Measurements from ENCODE around the gene CNST. TPM values are rescaled to one million over a fixed set of nuclear protein-coding genes. Genes with fewer than 3 reads are reported as not detected.

CNST gene
- total RNA-seq, 1 experiment from 2014 or later: 21.0 TPM

DNA sequence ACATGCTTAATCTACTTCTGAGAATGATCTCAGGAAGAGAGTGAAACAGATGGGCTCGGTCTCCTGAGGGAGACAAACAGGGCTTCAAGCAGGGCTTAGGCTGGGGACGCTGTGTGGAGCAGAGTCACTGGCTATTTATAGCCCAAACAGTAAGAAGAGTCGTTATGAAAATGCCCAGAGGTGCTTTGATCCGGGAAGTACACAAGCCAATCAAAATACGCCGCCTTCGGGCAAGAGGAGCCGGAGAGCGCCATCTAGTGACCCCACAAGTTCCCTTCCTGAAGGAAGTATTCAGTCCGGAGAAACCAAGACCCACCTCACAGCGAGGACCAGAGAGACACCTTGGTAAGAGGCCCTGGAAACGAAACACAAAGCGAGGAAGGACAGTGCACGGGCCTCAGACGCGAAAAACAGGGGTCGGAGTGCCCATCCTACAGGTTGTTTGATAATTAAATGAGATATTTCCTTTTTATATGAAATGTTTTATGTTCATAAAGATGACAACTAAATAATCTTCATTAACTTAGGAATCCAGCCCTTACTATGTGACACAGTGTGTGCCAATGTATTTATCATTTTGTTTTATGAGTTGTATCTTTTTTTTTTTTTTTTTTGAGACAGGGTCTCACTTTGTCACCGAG lies 133.0 kb downstream of the CNST start:
- no peak overlapping the region for H3K27ac ChIP-seq (ENCODE audit: low read depth, low read length, poor library complexity, severe bottlenecking)

GRCh38 chr1:246703581-246703980 lies 137.3 kb downstream of the CNST start:
- H3K9me3 ChIP-seq (ENCODE audit: low read depth, low read length, poor library complexity, severe bottlenecking): no peaks in the 10 kb centered on the region
- H3K36me3 ChIP-seq (ENCODE audit: insufficient read depth, low read length, poor library complexity, severe bottlenecking): no peaks in the 10 kb centered on the region
- no peaks in the 10 kb centered on the region for H3K27me3 ChIP-seq (replicated peaks; ENCODE audit: insufficient read depth, low read depth, low read length, poor library complexity)
- H3K4me1 ChIP-seq (ENCODE audit: insufficient read depth, low read length, poor library complexity, severe bottlenecking): peaks cover 4% of the 10 kb centered on the region
- ChIA-PET POLR2A (ENCODE audit: low non-redundant PET) (no interaction called here), CTCF (no interaction called here)
- H3K4me3 ChIP-seq (ENCODE audit: low read depth, low read length, poor library complexity, severe bottlenecking): no peak overlapping the region
- H3K27ac ChIP-seq (ENCODE audit: low read depth, low read length, poor library complexity, severe bottlenecking): no peak overlapping the region
- DNase-seq (ENCODE audit: low spot score): peak; percentile 32
- no TSS peak for BruUV-seq (replicated peaks)
- intact Hi-C loops (cut with micrococcal nuclease; ENCODE audit: unreplicated experiment): no loop called here
- TF ChIP-seq EZH2 (IDR thresholded peaks at IDR 0.05; ENCODE audit: borderline replicate concordance, low read depth, low read length, poor library complexity, severe bottlenecking): no peak
- TF ChIP-seq, protein P1, sequence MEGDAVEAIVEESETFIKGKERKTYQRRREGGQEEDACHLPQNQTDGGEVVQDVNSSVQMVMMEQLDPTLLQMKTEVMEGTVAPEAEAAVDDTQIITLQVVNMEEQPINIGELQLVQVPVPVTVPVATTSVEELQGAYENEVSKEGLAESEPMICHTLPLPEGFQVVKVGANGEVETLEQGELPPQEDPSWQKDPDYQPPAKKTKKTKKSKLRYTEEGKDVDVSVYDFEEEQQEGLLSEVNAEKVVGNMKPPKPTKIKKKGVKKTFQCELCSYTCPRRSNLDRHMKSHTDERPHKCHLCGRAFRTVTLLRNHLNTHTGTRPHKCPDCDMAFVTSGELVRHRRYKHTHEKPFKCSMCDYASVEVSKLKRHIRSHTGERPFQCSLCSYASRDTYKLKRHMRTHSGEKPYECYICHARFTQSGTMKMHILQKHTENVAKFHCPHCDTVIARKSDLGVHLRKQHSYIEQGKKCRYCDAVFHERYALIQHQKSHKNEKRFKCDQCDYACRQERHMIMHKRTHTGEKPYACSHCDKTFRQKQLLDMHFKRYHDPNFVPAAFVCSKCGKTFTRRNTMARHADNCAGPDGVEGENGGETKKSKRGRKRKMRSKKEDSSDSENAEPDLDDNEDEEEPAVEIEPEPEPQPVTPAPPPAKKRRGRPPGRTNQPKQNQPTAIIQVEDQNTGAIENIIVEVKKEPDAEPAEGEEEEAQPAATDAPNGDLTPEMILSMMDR (conservative IDR thresholded peaks at IDR 0.05; ENCODE audit: low read depth, low read length): no peak

More for the DNA sequence above, 133.0 kb downstream of the CNST start:
- ChIA-PET POLR2A (ENCODE audit: low non-redundant PET) (no interaction called here), CTCF (interaction anchor here (0.8 kb wide), 1 partner anchor 52 kb away, joined by 7 read pairs; no protein-coding TSS in a partner anchor)
- Histone ChIP-seq H3K4me3 (ENCODE audit: low read depth, low read length, poor library complexity, severe bottlenecking) (no peak overlapping the region), H3K4me1 (ENCODE audit: insufficient read depth, low read length, poor library complexity, severe bottlenecking) (peaks cover 4% of the 10 kb centered on the region), H3K9me3 (ENCODE audit: low read depth, low read length, poor library complexity, severe bottlenecking) (no peaks in the 10 kb centered on the region), H3K27me3 (replicated peaks; ENCODE audit: insufficient read depth, low read depth, low read length, poor library complexity) (no peaks in the 10 kb centered on the region), H3K36me3 (ENCODE audit: insufficient read depth, low read length, poor library complexity, severe bottlenecking) (no peaks in the 10 kb centered on the region)
- intact Hi-C loops (cut with micrococcal nuclease; ENCODE audit: unreplicated experiment): loop anchor here (1.0 to 5.0 kb wide), 4 partner anchors 52 to 202 kb away; partner anchors contain the start of genes CNST and TFB2M
- TF ChIP-seq, protein P1 (conservative IDR thresholded peaks at IDR 0.05; ENCODE audit: low read depth, low read length): peak; percentile 88
- no peak for TF ChIP-seq EZH2 (IDR thresholded peaks at IDR 0.05; ENCODE audit: borderline replicate concordance, low read depth, low read length, poor library complexity, severe bottlenecking)
- DNase-seq (ENCODE audit: low spot score): peak; percentile 94
- BruUV-seq (replicated peaks): no TSS peak

- ChIA-PET CTCF (no interaction called here), POLR2A (ENCODE audit: low non-redundant PET) (no interaction called here)
- Histone ChIP-seq H3K27ac (ENCODE audit: low read depth, low read length, poor library complexity, severe bottlenecking) (no peak overlapping the region), H3K4me3 (ENCODE audit: low read depth, low read length, poor library complexity, severe bottlenecking) (no peak overlapping the region), H3K27me3 (replicated peaks; ENCODE audit: insufficient read depth, low read depth, low read length, poor library complexity) (no peaks in the 10 kb centered on the region), H3K4me1 (ENCODE audit: insufficient read depth, low read length, poor library complexity, severe bottlenecking) (no peaks in the 10 kb centered on the region), H3K9me3 (ENCODE audit: low read depth, low read length, poor library complexity, severe bottlenecking) (no peaks in the 10 kb centered on the region), H3K36me3 (ENCODE audit: insufficient read depth, low read length, poor library complexity, severe bottlenecking) (no peaks in the 10 kb centered on the region)
- intact Hi-C loops (cut with micrococcal nuclease; ENCODE audit: unreplicated experiment): no loop called here
- no peak for DNase-seq (ENCODE audit: low spot score)
- TF ChIP-seq EZH2 (IDR thresholded peaks at IDR 0.05; ENCODE audit: borderline replicate concordance, low read depth, low read length, poor library complexity, severe bottlenecking): no peak
- TF ChIP-seq, protein P1 (conservative IDR thresholded peaks at IDR 0.05; ENCODE audit: low read depth, low read length): no peak
- no TSS peak for BruUV-seq (replicated peaks)
Measured at GRCh38 chr1:246705368-246705767, 139.1 kb downstream of the CNST start.

Data from A673 (cell line).